ENCODE measurements around the gene SRSF4. TPM values are rescaled to one million over a fixed set of nuclear protein-coding genes. Genes with fewer than 3 reads are reported as not detected.

Gene SRSF4
- total RNA-seq, 1 donor = 55.6 TPM

- H3K9me3 ChIP-seq (ENCODE audit: low read depth, low read length) = no peaks in the 10 kb centered on the region
- no peaks in the 10 kb centered on the region for H3K4me1 ChIP-seq (ENCODE audit: insufficient read depth, low read length)
- no peaks in the 10 kb centered on the region for H3K27me3 ChIP-seq (ENCODE audit: insufficient read depth, low read length)
- H3K4me3 ChIP-seq (ENCODE audit: low read length) = no peak overlapping the region
Observed at GRCh38 chr1:29210278-29211085, 28.8 kb upstream of the SRSF4 start.

- Histone ChIP-seq H3K4me3 (ENCODE audit: low read length) (no peak overlapping the region), H3K9me3 (ENCODE audit: low read depth, low read length) (no peaks in the 10 kb centered on the region), H3K4me1 (ENCODE audit: insufficient read depth, low read length) (no peaks in the 10 kb centered on the region), H3K27me3 (ENCODE audit: insufficient read depth, low read length) (no peaks in the 10 kb centered on the region)
Observed at GRCh38 chr1:29209173-29209572, 27.5 kb upstream of the SRSF4 start.

DNA sequence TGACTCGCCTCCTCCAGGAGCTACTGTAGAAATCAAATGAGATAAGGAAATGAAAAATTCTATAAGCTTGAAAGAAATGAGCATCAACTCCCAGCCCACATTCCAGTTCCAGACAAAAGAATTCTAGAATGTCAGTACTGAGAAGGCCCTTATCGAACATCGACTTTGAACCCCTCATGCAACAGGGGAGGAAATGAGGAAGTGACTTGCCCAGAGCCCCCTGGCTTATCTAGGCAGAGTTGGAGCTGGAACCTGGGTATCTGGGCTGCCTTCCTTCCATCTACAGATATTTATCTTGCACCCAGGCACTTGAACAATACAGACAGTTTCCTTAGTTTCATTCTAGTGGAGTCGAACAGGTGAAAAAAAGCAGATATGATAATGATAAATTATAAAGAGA, 26.7 kb upstream of the SRSF4 start:
- Histone ChIP-seq H3K4me3 (ENCODE audit: low read length) (no peak overlapping the region), H3K27me3 (ENCODE audit: insufficient read depth, low read length) (no peaks in the 10 kb centered on the region), H3K9me3 (ENCODE audit: low read depth, low read length) (no peaks in the 10 kb centered on the region)

DNA sequence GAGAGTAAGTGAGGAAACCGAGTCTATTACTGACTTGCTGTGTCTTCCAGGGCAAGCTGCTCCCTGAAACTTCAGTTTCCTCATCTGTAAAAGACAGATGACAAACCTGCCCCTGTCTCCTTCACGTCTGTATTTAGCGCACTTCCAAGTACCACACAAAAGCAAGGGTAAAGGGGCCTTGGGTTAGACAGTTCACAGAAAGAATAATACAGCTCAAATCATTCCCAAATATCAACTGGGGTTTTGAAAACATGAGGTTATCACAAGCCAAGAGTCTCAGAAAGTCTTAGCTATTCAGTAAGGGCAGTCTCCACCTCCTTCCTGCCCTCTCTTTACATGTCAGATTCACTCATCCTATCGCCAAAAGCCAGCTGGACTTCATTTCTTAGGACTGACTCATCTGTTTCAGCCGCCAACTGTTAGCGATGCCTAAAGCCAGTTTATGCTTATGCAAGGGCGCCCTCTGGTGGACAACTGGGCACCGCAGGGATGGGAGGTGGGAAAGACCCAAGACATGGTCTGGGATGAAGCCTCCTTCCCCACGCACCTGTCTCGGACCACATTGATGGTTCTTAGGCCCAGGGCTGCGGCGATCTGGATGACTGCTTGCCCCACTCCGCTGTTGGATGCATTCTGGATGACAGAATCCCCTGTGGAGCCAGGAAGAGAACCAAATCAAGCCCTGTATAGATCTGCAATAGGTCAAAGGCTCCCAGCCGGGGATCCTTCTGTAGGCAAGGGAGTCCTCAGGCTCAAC, 21.1 kb upstream of the SRSF4 start:
- no peaks in the 10 kb centered on the region for H3K27me3 ChIP-seq (ENCODE audit: insufficient read depth, low read length)
- H3K4me1 ChIP-seq (ENCODE audit: insufficient read depth, low read length) = peaks cover 19% of the 10 kb centered on the region
- no peaks in the 10 kb centered on the region for H3K9me3 ChIP-seq (ENCODE audit: low read depth, low read length)
- no peak overlapping the region for H3K4me3 ChIP-seq (ENCODE audit: low read length)

More for the DNA sequence above, 26.7 kb upstream of the SRSF4 start:
- no peaks in the 10 kb centered on the region for H3K4me1 ChIP-seq (ENCODE audit: insufficient read depth, low read length)

DNA sequence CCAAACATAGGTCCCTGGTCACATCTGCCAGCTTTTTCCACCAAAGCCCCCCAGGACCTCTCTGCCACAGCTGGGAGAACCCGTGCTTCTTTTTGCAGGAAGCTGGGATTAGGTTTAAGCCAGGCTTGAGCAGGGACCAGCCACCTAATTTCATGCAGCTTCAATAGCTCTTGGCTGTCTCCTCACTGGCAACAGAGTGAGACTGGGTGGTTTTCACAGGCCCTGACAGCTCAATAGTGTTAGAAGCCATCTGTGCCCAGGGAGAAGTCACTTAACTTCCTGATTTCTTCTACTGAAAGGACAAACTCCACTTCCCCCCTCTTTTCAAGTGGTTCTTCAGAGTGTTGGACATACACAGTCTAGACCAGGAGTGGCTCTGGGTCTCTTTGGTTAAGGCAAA, 20.4 kb upstream of the SRSF4 start:
- Histone ChIP-seq H3K27me3 (ENCODE audit: insufficient read depth, low read length) (no peaks in the 10 kb centered on the region), H3K9me3 (ENCODE audit: low read depth, low read length) (no peaks in the 10 kb centered on the region), H3K4me1 (ENCODE audit: insufficient read depth, low read length) (peaks cover 19% of the 10 kb centered on the region), H3K4me3 (ENCODE audit: low read length) (no peak overlapping the region)

DNA sequence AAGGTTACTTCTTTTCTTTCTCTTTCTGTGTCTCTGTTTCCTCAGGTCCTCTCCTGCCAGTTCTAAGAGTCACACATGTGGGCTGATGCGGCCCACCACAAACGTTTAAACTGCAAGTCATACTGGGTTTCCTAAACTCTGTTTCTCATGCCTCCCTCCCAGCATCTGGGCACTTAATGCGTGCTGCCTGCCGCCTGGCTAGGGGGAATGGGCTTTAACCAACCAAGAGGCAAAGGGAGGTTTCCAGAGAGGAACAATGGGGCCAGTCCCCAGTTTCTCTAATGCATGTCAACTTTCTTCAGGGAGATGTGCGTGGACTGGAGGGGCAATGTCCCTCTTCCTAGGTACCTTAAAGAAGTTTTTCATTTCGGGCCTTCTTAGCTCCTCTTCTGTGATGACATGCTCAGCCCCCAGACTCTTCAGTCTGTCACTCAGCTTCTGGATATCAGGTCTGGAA, 19.9 kb upstream of the SRSF4 start:
- Histone ChIP-seq H3K4me3 (ENCODE audit: low read length) (no peak overlapping the region), H3K27me3 (ENCODE audit: insufficient read depth, low read length) (no peaks in the 10 kb centered on the region), H3K4me1 (ENCODE audit: insufficient read depth, low read length) (peaks cover 19% of the 10 kb centered on the region), H3K9me3 (ENCODE audit: low read depth, low read length) (no peaks in the 10 kb centered on the region)

GRCh38 chr1:29200906-29201594, 19.4 kb upstream of the SRSF4 start:
- no peak overlapping the region for H3K4me3 ChIP-seq (ENCODE audit: low read length)
- no peaks in the 10 kb centered on the region for H3K27me3 ChIP-seq (ENCODE audit: insufficient read depth, low read length)
- H3K9me3 ChIP-seq (ENCODE audit: low read depth, low read length) = no peaks in the 10 kb centered on the region
- H3K4me1 ChIP-seq (ENCODE audit: insufficient read depth, low read length) = peaks cover 19% of the 10 kb centered on the region

DNA sequence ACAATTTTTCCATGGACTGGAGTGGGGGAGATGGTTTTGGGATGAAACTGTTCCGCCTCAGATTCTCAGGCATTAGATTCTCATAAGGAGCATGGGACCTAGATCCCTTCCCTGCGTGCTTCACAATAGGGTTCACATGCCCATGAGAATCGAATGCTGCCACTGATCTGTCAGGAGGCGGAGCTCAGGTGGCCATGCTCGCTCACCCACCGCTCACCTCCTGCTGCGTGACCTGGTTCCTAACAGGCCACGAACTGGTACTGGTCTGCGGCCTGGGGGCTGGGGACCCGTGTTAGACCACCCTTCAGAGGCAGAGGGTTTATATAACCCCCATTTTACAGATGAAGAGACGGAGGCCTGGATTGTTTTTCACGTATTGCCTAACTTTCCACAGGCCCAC, 16.3 kb upstream of the SRSF4 start:
- Histone ChIP-seq H3K27me3 (ENCODE audit: insufficient read depth, low read length) (no peaks in the 10 kb centered on the region), H3K4me1 (ENCODE audit: insufficient read depth, low read length) (peaks cover 19% of the 10 kb centered on the region), H3K9me3 (ENCODE audit: low read depth, low read length) (no peaks in the 10 kb centered on the region), H3K4me3 (ENCODE audit: low read length) (no peak overlapping the region)

GRCh38 chr1:29197590-29197924, 15.9 kb upstream of the SRSF4 start:
- Histone ChIP-seq H3K27me3 (ENCODE audit: insufficient read depth, low read length) (no peaks in the 10 kb centered on the region), H3K4me3 (ENCODE audit: low read length) (no peak overlapping the region), H3K4me1 (ENCODE audit: insufficient read depth, low read length) (peaks cover 17% of the 10 kb centered on the region), H3K9me3 (ENCODE audit: low read depth, low read length) (no peaks in the 10 kb centered on the region)

GRCh38 chr1:29196863-29197589, 15.3 kb upstream of the SRSF4 start:
- Histone ChIP-seq H3K9me3 (ENCODE audit: low read depth, low read length) (no peaks in the 10 kb centered on the region), H3K4me1 (ENCODE audit: insufficient read depth, low read length) (peaks cover 11% of the 10 kb centered on the region), H3K27me3 (ENCODE audit: insufficient read depth, low read length) (no peaks in the 10 kb centered on the region), H3K4me3 (ENCODE audit: low read length) (no peak overlapping the region)

- Histone ChIP-seq H3K9me3 (ENCODE audit: low read depth, low read length) (no peaks in the 10 kb centered on the region), H3K4me1 (ENCODE audit: insufficient read depth, low read length) (no peaks in the 10 kb centered on the region), H3K27me3 (ENCODE audit: insufficient read depth, low read length) (no peaks in the 10 kb centered on the region), H3K4me3 (ENCODE audit: low read length) (no peak overlapping the region)
Observed at GRCh38 chr1:29195881-29196291, 14.2 kb upstream of the SRSF4 start.

DNA sequence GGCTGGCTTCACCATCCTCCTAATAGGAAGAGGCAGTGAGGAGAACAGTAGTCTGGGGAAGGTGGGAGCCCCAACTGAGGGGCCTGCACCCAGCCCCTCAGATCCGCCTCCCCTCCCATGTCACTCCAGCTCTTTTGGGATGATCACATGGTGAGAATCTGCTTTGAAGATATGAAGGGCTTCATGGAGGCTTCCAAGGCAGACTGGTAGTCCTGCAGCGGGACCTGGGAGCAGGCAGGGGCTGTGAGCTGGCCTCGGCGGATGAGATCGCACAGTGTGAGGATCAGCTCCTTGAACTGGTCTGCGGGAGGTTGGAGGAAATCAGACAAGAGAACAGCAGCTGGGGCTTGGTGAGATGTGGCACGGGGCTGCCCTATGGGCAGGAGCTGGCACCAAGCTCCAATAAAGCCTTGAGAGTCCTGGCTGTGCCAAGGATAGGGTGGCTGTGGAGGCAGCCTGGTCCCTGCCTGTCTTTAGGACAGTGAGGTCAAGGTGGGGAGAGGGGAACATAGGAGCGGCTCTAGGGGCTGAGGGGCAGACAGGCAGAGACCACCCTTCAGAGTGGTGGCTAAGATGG, 12.3 kb upstream of the SRSF4 start:
- Histone ChIP-seq H3K4me3 (ENCODE audit: low read length) (no peak overlapping the region), H3K27me3 (ENCODE audit: insufficient read depth, low read length) (no peaks in the 10 kb centered on the region), H3K4me1 (ENCODE audit: insufficient read depth, low read length) (no peaks in the 10 kb centered on the region), H3K9me3 (ENCODE audit: low read depth, low read length) (no peaks in the 10 kb centered on the region)

DNA sequence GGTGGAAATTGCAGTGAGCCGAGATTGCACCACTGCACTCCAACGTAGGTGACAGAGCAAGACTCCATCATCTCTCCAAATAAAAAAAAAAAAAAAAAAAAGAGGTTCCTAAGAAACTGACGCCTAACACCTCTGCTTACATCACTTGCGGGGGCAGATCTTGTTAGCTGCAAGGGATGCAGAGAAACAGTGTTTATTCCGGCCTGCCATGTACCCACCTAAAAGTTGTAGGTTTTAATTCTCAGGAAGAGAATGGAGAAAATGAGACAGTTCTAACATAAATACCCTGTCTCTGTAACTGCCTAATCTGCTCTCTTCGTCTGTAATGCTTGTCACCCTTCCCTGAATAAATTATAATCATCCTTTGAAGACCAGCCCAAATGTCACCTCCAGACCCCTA, 9.0 kb upstream of the SRSF4 start:
- no peak overlapping the region for H3K4me3 ChIP-seq (ENCODE audit: low read length)

GRCh38 chr1:29186707-29187106, 5.0 kb upstream of the SRSF4 start:
- Histone ChIP-seq H3K4me3 (ENCODE audit: low read length) (no peak overlapping the region), H3K9me3 (ENCODE audit: low read depth, low read length) (no peaks in the 10 kb centered on the region), H3K4me1 (ENCODE audit: insufficient read depth, low read length) (no peaks in the 10 kb centered on the region), H3K27me3 (ENCODE audit: insufficient read depth, low read length) (no peaks in the 10 kb centered on the region)

More for the DNA sequence above, 9.0 kb upstream of the SRSF4 start:
- no peaks in the 10 kb centered on the region for H3K4me1 ChIP-seq (ENCODE audit: insufficient read depth, low read length)
- H3K27me3 ChIP-seq (ENCODE audit: insufficient read depth, low read length) = no peaks in the 10 kb centered on the region
- H3K9me3 ChIP-seq (ENCODE audit: low read depth, low read length) = no peaks in the 10 kb centered on the region

All from mononuclear cell (primary cell).